ENCODE data around the gene UMAD1.

The UMAD1 gene

DNA sequence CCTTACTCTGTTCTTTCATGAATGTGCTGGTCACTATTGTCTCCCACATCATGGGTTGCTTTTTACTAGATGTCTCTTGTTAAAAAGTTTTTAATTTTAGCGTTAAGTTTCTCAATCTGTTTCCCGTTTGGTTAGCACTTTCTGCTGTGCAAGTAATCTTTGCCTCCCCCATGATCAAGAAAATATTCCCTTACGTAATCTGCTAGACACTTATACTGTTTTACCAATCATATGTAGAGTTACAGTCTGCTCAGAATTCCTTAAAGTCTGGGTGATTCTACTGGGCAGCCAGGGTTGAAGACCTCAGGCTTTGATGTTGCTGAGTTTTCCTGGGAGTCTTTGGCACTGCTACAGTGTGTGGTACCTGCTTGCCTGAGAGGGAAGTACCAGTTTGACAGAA, 116.0 kb downstream of the UMAD1 start:
- TF ChIP-seq TAF1 (IDR thresholded peaks at IDR 0.05; ENCODE audit: low read depth) = no peak
- no peak for TF ChIP-seq YY1 (IDR thresholded peaks at IDR 0.05; ENCODE audit: low read depth)
- TF ChIP-seq, protein P1, sequence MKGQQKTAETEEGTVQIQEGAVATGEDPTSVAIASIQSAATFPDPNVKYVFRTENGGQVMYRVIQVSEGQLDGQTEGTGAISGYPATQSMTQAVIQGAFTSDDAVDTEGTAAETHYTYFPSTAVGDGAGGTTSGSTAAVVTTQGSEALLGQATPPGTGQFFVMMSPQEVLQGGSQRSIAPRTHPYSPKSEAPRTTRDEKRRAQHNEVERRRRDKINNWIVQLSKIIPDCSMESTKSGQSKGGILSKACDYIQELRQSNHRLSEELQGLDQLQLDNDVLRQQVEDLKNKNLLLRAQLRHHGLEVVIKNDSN (IDR thresholded peaks at IDR 0.05) = no peak
- no peak for TF ChIP-seq ZBTB7A (IDR thresholded peaks at IDR 0.05; ENCODE audit: low read depth)
- TF ChIP-seq NFIC (IDR thresholded peaks at IDR 0.05) = no peak
- no peak for TF ChIP-seq CEBPB (IDR thresholded peaks at IDR 0.05)
- no peak for TF ChIP-seq CREB1 (IDR thresholded peaks at IDR 0.05; ENCODE audit: low read depth)
- no peak for TF ChIP-seq TEAD4 (IDR thresholded peaks at IDR 0.05)
- TF ChIP-seq FOXM1 (IDR thresholded peaks at IDR 0.05; ENCODE audit: borderline replicate concordance, low read depth) = no peak
- TF ChIP-seq, protein P2, sequence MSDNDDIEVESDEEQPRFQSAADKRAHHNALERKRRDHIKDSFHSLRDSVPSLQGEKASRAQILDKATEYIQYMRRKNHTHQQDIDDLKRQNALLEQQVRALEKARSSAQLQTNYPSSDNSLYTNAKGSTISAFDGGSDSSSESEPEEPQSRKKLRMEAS (IDR thresholded peaks at IDR 0.05) = no peak
- no peak for TF ChIP-seq RAD21 (IDR thresholded peaks at IDR 0.05; ENCODE audit: low read depth)
- TF ChIP-seq TCF12 (IDR thresholded peaks at IDR 0.05; ENCODE audit: low read depth) = no peak
- TF ChIP-seq EGR1 (IDR thresholded peaks at IDR 0.05) = no peak
- TF ChIP-seq, protein P3, sequence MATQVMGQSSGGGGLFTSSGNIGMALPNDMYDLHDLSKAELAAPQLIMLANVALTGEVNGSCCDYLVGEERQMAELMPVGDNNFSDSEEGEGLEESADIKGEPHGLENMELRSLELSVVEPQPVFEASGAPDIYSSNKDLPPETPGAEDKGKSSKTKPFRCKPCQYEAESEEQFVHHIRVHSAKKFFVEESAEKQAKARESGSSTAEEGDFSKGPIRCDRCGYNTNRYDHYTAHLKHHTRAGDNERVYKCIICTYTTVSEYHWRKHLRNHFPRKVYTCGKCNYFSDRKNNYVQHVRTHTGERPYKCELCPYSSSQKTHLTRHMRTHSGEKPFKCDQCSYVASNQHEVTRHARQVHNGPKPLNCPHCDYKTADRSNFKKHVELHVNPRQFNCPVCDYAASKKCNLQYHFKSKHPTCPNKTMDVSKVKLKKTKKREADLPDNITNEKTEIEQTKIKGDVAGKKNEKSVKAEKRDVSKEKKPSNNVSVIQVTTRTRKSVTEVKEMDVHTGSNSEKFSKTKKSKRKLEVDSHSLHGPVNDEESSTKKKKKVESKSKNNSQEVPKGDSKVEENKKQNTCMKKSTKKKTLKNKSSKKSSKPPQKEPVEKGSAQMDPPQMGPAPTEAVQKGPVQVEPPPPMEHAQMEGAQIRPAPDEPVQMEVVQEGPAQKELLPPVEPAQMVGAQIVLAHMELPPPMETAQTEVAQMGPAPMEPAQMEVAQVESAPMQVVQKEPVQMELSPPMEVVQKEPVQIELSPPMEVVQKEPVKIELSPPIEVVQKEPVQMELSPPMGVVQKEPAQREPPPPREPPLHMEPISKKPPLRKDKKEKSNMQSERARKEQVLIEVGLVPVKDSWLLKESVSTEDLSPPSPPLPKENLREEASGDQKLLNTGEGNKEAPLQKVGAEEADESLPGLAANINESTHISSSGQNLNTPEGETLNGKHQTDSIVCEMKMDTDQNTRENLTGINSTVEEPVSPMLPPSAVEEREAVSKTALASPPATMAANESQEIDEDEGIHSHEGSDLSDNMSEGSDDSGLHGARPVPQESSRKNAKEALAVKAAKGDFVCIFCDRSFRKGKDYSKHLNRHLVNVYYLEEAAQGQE (IDR thresholded peaks at IDR 0.05; ENCODE audit: low read depth) = no peak
- TF ChIP-seq EP300 (IDR thresholded peaks at IDR 0.05; ENCODE audit: borderline replicate concordance) = no peak

DNA sequence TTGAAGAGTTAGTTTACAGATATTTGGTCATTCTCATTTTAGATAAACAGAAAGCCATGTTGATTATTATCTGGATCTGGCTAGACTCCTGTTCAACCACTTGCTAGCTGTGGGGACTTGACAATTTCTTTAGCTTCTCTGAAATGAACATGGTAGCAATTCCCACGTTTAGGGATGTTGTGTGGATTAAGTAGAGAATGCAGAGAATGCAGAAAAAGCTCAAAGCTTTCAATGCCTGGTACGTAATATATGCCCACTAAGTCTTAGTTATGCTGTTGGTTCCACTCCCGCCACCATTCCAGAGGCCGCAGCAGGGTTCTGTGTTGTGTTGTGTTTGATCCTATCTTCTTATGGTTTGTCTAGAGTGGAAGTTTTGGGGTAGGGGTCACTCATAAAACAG, 117.0 kb downstream of the UMAD1 start:
- TF ChIP-seq TCF12 (IDR thresholded peaks at IDR 0.05; ENCODE audit: low read depth) = no peak
- TF ChIP-seq FOXM1 (IDR thresholded peaks at IDR 0.05; ENCODE audit: borderline replicate concordance, low read depth) = no peak
- no peak for TF ChIP-seq YY1 (IDR thresholded peaks at IDR 0.05; ENCODE audit: low read depth)
- TF ChIP-seq EP300 (IDR thresholded peaks at IDR 0.05; ENCODE audit: borderline replicate concordance) = no peak
- TF ChIP-seq TAF1 (IDR thresholded peaks at IDR 0.05; ENCODE audit: low read depth) = no peak
- TF ChIP-seq CREB1 (IDR thresholded peaks at IDR 0.05; ENCODE audit: low read depth) = no peak
- TF ChIP-seq NFIC (IDR thresholded peaks at IDR 0.05) = no peak
- TF ChIP-seq, protein P1 (IDR thresholded peaks at IDR 0.05) = no peak
- TF ChIP-seq, protein P3 (IDR thresholded peaks at IDR 0.05; ENCODE audit: low read depth) = no peak
- no peak for TF ChIP-seq ZBTB7A (IDR thresholded peaks at IDR 0.05; ENCODE audit: low read depth)
- no peak for TF ChIP-seq TEAD4 (IDR thresholded peaks at IDR 0.05)

- TF ChIP-seq, protein P3 (IDR thresholded peaks at IDR 0.05; ENCODE audit: low read depth) = no peak
- TF ChIP-seq RAD21 (IDR thresholded peaks at IDR 0.05; ENCODE audit: low read depth) (peak; percentile 33), CEBPB (IDR thresholded peaks at IDR 0.05) (no peak), ZBTB7A (IDR thresholded peaks at IDR 0.05; ENCODE audit: low read depth) (no peak)
Observed at GRCh38 chr7:7761340-7761973, 120.9 kb downstream of the UMAD1 start.

GRCh38 chr7:7761974-7762779, 121.6 kb downstream of the UMAD1 start:
- TF ChIP-seq TAF1 (IDR thresholded peaks at IDR 0.05; ENCODE audit: low read depth) = no peak
- TF ChIP-seq, protein P2 (IDR thresholded peaks at IDR 0.05) = no peak
- TF ChIP-seq RAD21 (IDR thresholded peaks at IDR 0.05; ENCODE audit: low read depth) = no peak

Data from Ishikawa (cell line).